CD4-positive, alpha-beta T cell (primary cell): ENCODE results near the gene PRKN. TPM values are rescaled to one million over a fixed set of nuclear protein-coding genes. Genes with fewer than 3 reads are reported as not detected.

ENCODE experiments used
- ATAC-seq: fragments of 200-7000 bp; cut with Tn5 transposase; one replicate; pipeline ENCODE4 v1.10.0; 2022; ENCODE audit warnings: mild to moderate bottlenecking; ENCODE audit not compliant: poor library complexity
- CTCF ChIA-PET: fragments of 350-600 bp; sonication (Branson Sonifier 250); formaldehyde crosslinking; loops from one replicate; lab custom pipeline; 2021; ENCODE audit warnings: antibody characterized with exemption, inconsistent platforms; lab: Charles Lee
- POLR2A ChIA-PET: fragments of 350-600 bp; sonication (Branson Sonifier 250); formaldehyde crosslinking; loops from one replicate; lab custom pipeline; 2021; ENCODE audit warnings: antibody characterized with exemption, inconsistent platforms; lab: Charles Lee
- DNase-seq, 14 experiments: peaks; one replicate each; pipeline ENCODE4 v3.0.0-alpha.2; 2013 to 2020; ENCODE audit warnings: mixed read lengths in 2 of 14
- H3K27ac ChIP-seq, 2 donors: one replicate each; pipeline versions ENCODE4 v1.5.1 to v1.7.0; 2013; ENCODE audit warnings: low read length in 2 of 2, low read depth in 1 of 2, mild to moderate bottlenecking in 1 of 2
- H3K27me3 ChIP-seq, 2 experiments: 1 replicate in 1 of 2; 2 replicates in 1 of 2; pipeline versions ENCODE4 v1.6.1 to v1.7.0; 2013; ENCODE audit warnings: low read length in 2 of 2, control low read depth in 1 of 2, mild to moderate bottlenecking in 1 of 2, moderate library complexity in 1 of 2; ENCODE audit not compliant: insufficient read depth in 2 of 2, control insufficient read depth in 1 of 2
- H3K36me3 ChIP-seq: one replicate; pipeline ENCODE4 v1.6.1; 2013; ENCODE audit warnings: low read length, control low read depth; ENCODE audit not compliant: insufficient read depth
- H3K4me1 ChIP-seq: one replicate; pipeline ENCODE4 v1.6.1; 2013; ENCODE audit warnings: low read length, control low read depth; ENCODE audit not compliant: insufficient read depth
- H3K4me3 ChIP-seq: one replicate; pipeline ENCODE4 v1.5.1; 2013; ENCODE audit warnings: mild to moderate bottlenecking, low read length, moderate library complexity
- H3K9me3 ChIP-seq, 2 experiments: 1 replicate in 1 of 2; 2 replicates in 1 of 2; pipeline versions ENCODE4 v1.6.1 to v1.7.0; 2013; ENCODE audit warnings: low read length in 2 of 2, mild to moderate bottlenecking in 2 of 2, control low read depth in 1 of 2, moderate library complexity in 1 of 2; ENCODE audit not compliant: control insufficient read depth in 1 of 2, insufficient read depth in 1 of 2
- H3K27ac Mint-ChIP-seq: one replicate; pipeline ENCODE4 v1.8.0; 2020; ENCODE audit warnings: mixed read lengths
- H3K27me3 Mint-ChIP-seq: one replicate; pipeline ENCODE4 v1.8.0; 2021; ENCODE audit warnings: mixed read lengths
- H3K36me3 Mint-ChIP-seq: one replicate; pipeline ENCODE4 v1.8.0; 2021; ENCODE audit warnings: low read depth, mixed read lengths
- H3K4me1 Mint-ChIP-seq: one replicate; pipeline ENCODE4 v1.8.0; 2021; ENCODE audit warnings: low read depth, mixed read lengths
- H3K4me3 Mint-ChIP-seq: one replicate; pipeline ENCODE4 v1.8.0; 2020; ENCODE audit warnings: mild to moderate bottlenecking, mixed read lengths
- H3K9me3 Mint-ChIP-seq: one replicate; pipeline ENCODE4 v1.8.0; 2020; ENCODE audit warnings: mixed read lengths
- intact Hi-C, 2 experiments: fragments of 100-400 bp; cut with DNase I in 1 of 2; cut with micrococcal nuclease in 1 of 2; formaldehyde crosslinking; loops; one replicate each; pipeline versions ENCODE4 v1.15.1 to v1.9.0; 2023 to 2025; cut with DNase I, micrococcal nuclease
- total RNA-seq, 174 experiments: library from RNA in 2 of 174; stranded (reverse) in 2 of 174; gene quantifications; one replicate each; pipeline ENCODE4 v1.2.3 and lab custom pipeline; 2021 to 2026
- TF ChIP-seq, protein P1 (sequence below): fragments of 200-600 bp; IDR thresholded peaks from one replicate; pipeline ENCODE4 v1.8.0; 2022; ENCODE audit warnings: antibody characterized with exemption, mild to moderate bottlenecking

Gene PRKN
- total RNA-seq, 2 experiments from 2014 or later: 5.2 to 5.4 TPM

- peaks cover 0 to 13% of the 10 kb centered on the region in 2 experiments for H3K9me3 ChIP-seq
- DNase-seq (no peak), ATAC-seq (no peak)
- Mint-ChIP-seq H3K27ac (no peak overlapping the region), H3K36me3 (no peaks in the 10 kb centered on the region), H3K9me3 (peaks cover 4% of the 10 kb centered on the region), H3K4me3 (no peak overlapping the region), H3K4me1 (no peaks in the 10 kb centered on the region), H3K27me3 (no peaks in the 10 kb centered on the region)
- intact Hi-C loops: no loop called here
- TF ChIP-seq, protein P1, sequence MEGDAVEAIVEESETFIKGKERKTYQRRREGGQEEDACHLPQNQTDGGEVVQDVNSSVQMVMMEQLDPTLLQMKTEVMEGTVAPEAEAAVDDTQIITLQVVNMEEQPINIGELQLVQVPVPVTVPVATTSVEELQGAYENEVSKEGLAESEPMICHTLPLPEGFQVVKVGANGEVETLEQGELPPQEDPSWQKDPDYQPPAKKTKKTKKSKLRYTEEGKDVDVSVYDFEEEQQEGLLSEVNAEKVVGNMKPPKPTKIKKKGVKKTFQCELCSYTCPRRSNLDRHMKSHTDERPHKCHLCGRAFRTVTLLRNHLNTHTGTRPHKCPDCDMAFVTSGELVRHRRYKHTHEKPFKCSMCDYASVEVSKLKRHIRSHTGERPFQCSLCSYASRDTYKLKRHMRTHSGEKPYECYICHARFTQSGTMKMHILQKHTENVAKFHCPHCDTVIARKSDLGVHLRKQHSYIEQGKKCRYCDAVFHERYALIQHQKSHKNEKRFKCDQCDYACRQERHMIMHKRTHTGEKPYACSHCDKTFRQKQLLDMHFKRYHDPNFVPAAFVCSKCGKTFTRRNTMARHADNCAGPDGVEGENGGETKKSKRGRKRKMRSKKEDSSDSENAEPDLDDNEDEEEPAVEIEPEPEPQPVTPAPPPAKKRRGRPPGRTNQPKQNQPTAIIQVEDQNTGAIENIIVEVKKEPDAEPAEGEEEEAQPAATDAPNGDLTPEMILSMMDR: no peak
- H3K4me1 ChIP-seq: no peaks in the 10 kb centered on the region
- H3K4me3 ChIP-seq: no peak overlapping the region
- no peaks in the 10 kb centered on the region for H3K36me3 ChIP-seq
- POLR2A ChIA-PET: no interaction called here
- no peak overlapping the region for H3K27ac ChIP-seq
- CTCF ChIA-PET: no interaction called here
- H3K27me3 ChIP-seq: no peaks in the 10 kb centered on the region
Measured at GRCh38 chr6:161882196-161882765, 845.3 kb downstream of the PRKN start.

DNA sequence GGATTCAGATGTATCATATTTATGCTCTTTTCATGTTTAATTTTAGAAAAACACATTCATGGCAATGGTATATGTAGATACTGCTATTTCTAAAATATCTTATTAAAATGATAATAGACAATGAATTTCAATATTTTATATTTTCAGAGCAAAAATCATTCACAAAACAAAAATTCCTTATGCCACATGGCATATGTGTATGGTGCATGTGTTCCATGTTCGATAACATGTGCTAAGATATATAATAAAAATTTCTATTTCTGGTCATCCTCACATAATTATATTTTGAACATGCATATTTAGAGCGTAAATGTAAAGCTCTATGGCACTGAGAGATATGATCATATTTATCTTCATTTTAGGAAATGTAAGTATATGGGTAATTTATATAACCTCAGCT is 847.5 kb downstream of the PRKN start:
- Histone ChIP-seq H3K36me3 (no peaks in the 10 kb centered on the region), H3K9me3 (peaks cover 0 to 16% of the 10 kb centered on the region in 2 experiments), H3K27ac (no peak overlapping the region), H3K4me1 (no peaks in the 10 kb centered on the region), H3K27me3 (no peaks in the 10 kb centered on the region), H3K4me3 (no peak overlapping the region)
- H3K9me3 Mint-ChIP-seq: peaks cover 4% of the 10 kb centered on the region
- TF ChIP-seq, protein P1: no peak
- DNase-seq: no peak
- ChIA-PET POLR2A (no interaction called here), CTCF (no interaction called here)
- no peaks in the 10 kb centered on the region for H3K4me1 Mint-ChIP-seq
- intact Hi-C loops: no loop called here
- no peaks in the 10 kb centered on the region for H3K27me3 Mint-ChIP-seq
- no peak overlapping the region for H3K4me3 Mint-ChIP-seq
- ATAC-seq: no peak
- no peak overlapping the region for H3K27ac Mint-ChIP-seq
- no peaks in the 10 kb centered on the region for H3K36me3 Mint-ChIP-seq

DNA sequence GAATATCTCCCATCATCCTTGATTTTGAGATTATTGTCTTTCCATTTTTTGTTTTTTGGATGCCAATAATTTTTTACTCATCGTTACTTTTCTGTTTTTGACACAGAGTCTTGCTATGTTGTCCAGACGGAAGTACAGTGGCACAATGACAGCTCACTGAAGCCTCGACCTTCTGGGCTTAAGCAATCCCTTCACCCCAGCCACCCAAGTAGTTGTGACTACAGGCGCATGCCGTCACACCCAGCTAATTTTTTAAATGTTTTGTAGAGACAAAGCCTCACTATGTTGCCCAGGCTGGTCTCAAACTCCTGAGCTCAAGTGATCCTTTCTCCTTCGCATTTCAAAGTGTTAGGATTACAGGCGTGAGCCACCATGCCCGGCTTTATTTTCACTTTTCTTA is 851.3 kb downstream of the PRKN start:
- Mint-ChIP-seq H3K27me3 (no peaks in the 10 kb centered on the region), H3K36me3 (no peaks in the 10 kb centered on the region), H3K4me3 (no peak overlapping the region), H3K9me3 (peaks cover 4% of the 10 kb centered on the region), H3K4me1 (no peaks in the 10 kb centered on the region), H3K27ac (no peak overlapping the region)
- ChIA-PET POLR2A (no interaction called here), CTCF (no interaction called here)
- ATAC-seq: no peak
- intact Hi-C loops: no loop called here
- Histone ChIP-seq H3K4me3 (no peak overlapping the region), H3K36me3 (no peaks in the 10 kb centered on the region), H3K9me3 (peaks cover 0 to 12% of the 10 kb centered on the region in 2 experiments), H3K27me3 (no peaks in the 10 kb centered on the region), H3K27ac (no peak overlapping the region), H3K4me1 (no peaks in the 10 kb centered on the region)
- DNase-seq: no peak
- TF ChIP-seq, protein P1: no peak
